ENCODE measurements around the gene NKD2. TPM values are rescaled to one million over a fixed set of nuclear protein-coding genes. Genes with fewer than 3 reads are reported as not detected.

NKD2 gene
- total RNA-seq, 3 donors from 2014 or later (not counting 1 experiment from before 2014, with no cell fraction given), result not detected

- Mint-ChIP-seq H3K4me3 (no peak overlapping the region), H3K27ac (no peak overlapping the region), H3K27me3 (ENCODE audit: low read depth in 2 of 2) (no peaks in the 10 kb centered on the region), H3K4me1 (peaks cover 0 to 30% of the 10 kb centered on the region in 2 donors), H3K36me3 (no peaks in the 10 kb centered on the region), H3K9me3 (peaks cover 26 to 27% of the 10 kb centered on the region in 2 donors)
- no peak for DNase-seq
- no peaks in the 10 kb centered on the region for H3K36me3 ChIP-seq (ENCODE audit: control insufficient read depth, insufficient read depth, low read length)
- H3K4me1 ChIP-seq (ENCODE audit: control insufficient read depth, insufficient read depth, low read length), result no peaks in the 10 kb centered on the region
- no peak for TF ChIP-seq CTCF (IDR thresholded peaks at IDR 0.05)
- ATAC-seq, result peak in 1 of 3 donors; percentile 12
- H3K4me3 ChIP-seq (ENCODE audit: low read length), result no peak overlapping the region
- no peak overlapping the region for H3K27ac ChIP-seq (ENCODE audit: low read length)
- no peaks in the 10 kb centered on the region for H3K9me3 ChIP-seq (ENCODE audit: control insufficient read depth, insufficient read depth, low read length)
- intact Hi-C loops (cut with micrococcal nuclease), result no loop called here
- 88% methylated on average over 29 of the region's 29 CpGs for WGBS (ENCODE audit: insufficient coverage)
- no peaks in the 10 kb centered on the region for H3K27me3 ChIP-seq (ENCODE audit: control insufficient read depth, insufficient read depth, low read length)
These were observed 42.1 kb downstream of the NKD2 start for GRCh38 chr5:1050423-1051365.

- H3K27me3 Mint-ChIP-seq (ENCODE audit: low read depth in 2 of 2), result no peaks in the 10 kb centered on the region
- peaks cover 20 to 21% of the 10 kb centered on the region in 2 donors for H3K9me3 Mint-ChIP-seq
- peaks cover 0 to 23% of the 10 kb centered on the region in 2 donors for H3K4me1 Mint-ChIP-seq
- ATAC-seq, result no peak
- H3K27ac Mint-ChIP-seq, result no peak overlapping the region
- Histone ChIP-seq H3K9me3 (ENCODE audit: control insufficient read depth, insufficient read depth, low read length) (no peaks in the 10 kb centered on the region), H3K27ac (ENCODE audit: low read length) (no peak overlapping the region), H3K36me3 (ENCODE audit: control insufficient read depth, insufficient read depth, low read length) (no peaks in the 10 kb centered on the region), H3K27me3 (ENCODE audit: control insufficient read depth, insufficient read depth, low read length) (no peaks in the 10 kb centered on the region), H3K4me3 (ENCODE audit: low read length) (no peak overlapping the region), H3K4me1 (ENCODE audit: control insufficient read depth, insufficient read depth, low read length) (no peaks in the 10 kb centered on the region)
- WGBS (ENCODE audit: insufficient coverage), result 90% methylated on average over 16 of the region's 16 CpGs
- H3K4me3 Mint-ChIP-seq, result no peak overlapping the region
- DNase-seq, result no peak
- TF ChIP-seq CTCF (IDR thresholded peaks at IDR 0.05), result no peak
- intact Hi-C loops (cut with micrococcal nuclease), result no loop called here
- H3K36me3 Mint-ChIP-seq, result no peaks in the 10 kb centered on the region
These were observed 42.7 kb downstream of the NKD2 start for GRCh38 chr5:1051366-1051720.

- peaks cover 0 to 16% of the 10 kb centered on the region in 2 donors for H3K4me1 Mint-ChIP-seq
- Histone ChIP-seq H3K27ac (ENCODE audit: low read length) (no peak overlapping the region), H3K4me3 (ENCODE audit: low read length) (no peak overlapping the region), H3K27me3 (ENCODE audit: control insufficient read depth, insufficient read depth, low read length) (no peaks in the 10 kb centered on the region), H3K4me1 (ENCODE audit: control insufficient read depth, insufficient read depth, low read length) (no peaks in the 10 kb centered on the region), H3K9me3 (ENCODE audit: control insufficient read depth, insufficient read depth, low read length) (no peaks in the 10 kb centered on the region), H3K36me3 (ENCODE audit: control insufficient read depth, insufficient read depth, low read length) (no peaks in the 10 kb centered on the region)
- no peaks in the 10 kb centered on the region for H3K27me3 Mint-ChIP-seq (ENCODE audit: low read depth in 2 of 2)
- 90% methylated on average over 17 of the region's 17 CpGs for WGBS (ENCODE audit: insufficient coverage)
- H3K4me3 Mint-ChIP-seq, result no peak overlapping the region
- no peaks in the 10 kb centered on the region for H3K36me3 Mint-ChIP-seq
- no peak for DNase-seq
- peaks cover 13 to 14% of the 10 kb centered on the region in 2 donors for H3K9me3 Mint-ChIP-seq
- no peak for ATAC-seq
- intact Hi-C loops (cut with micrococcal nuclease), result no loop called here
- peak overlapping the region in 1 of 2 donors; percentile 46 for H3K27ac Mint-ChIP-seq
- TF ChIP-seq CTCF (IDR thresholded peaks at IDR 0.05), result no peak
These were observed 43.5 kb downstream of the NKD2 start for GRCh38 chr5:1052076-1052475.
